ENCODE measurements around the gene ZFPM1.

DNA sequence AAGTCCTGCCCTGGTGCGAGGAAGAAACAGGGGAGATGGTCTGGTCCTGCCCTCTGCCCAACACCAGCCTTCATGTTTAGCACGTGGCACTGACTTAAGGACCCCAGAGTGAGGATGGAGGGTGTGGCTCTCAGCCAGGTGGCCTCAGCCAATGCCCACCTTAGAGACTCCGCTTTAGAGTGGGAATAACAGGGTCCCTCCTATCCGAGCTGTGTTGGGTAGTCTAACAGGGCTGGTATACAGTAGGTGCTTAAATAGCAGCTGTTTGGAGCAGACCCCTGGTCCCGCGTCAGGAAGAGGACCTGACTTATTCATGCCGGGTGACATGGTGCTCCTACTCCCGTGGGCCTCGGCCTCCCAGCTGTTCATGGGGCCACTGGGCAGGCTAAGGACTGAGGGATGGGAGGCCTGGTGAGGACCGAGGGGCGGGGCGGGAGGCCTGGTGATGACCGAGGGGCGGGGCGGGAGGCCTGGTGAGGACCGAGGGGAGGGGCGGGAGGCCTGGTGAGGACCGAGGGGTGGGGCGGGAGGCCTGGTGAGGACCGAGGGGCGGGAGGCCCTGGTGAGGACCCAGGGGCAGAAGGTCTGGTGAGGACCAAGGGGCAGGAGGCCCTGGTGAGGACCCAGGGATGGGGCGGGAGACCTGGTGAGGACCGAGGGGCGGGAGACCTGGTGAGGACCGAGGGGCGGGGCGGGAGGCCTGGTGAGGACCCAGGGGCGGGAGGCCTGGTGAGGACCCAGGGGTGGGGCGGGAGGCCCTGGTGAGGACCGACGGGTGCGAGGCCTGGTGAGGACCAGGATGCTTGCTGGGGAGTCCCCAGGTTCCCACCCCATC lies 7.6 kb downstream of the ZFPM1 start:
- TF ChIP-seq, protein P1, sequence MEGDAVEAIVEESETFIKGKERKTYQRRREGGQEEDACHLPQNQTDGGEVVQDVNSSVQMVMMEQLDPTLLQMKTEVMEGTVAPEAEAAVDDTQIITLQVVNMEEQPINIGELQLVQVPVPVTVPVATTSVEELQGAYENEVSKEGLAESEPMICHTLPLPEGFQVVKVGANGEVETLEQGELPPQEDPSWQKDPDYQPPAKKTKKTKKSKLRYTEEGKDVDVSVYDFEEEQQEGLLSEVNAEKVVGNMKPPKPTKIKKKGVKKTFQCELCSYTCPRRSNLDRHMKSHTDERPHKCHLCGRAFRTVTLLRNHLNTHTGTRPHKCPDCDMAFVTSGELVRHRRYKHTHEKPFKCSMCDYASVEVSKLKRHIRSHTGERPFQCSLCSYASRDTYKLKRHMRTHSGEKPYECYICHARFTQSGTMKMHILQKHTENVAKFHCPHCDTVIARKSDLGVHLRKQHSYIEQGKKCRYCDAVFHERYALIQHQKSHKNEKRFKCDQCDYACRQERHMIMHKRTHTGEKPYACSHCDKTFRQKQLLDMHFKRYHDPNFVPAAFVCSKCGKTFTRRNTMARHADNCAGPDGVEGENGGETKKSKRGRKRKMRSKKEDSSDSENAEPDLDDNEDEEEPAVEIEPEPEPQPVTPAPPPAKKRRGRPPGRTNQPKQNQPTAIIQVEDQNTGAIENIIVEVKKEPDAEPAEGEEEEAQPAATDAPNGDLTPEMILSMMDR (IDR thresholded peaks at IDR 0.05): no peak
- TF ChIP-seq POLR2A (IDR thresholded peaks at IDR 0.05) (no peak), POLR2AphosphoS5 (IDR thresholded peaks at IDR 0.05; ENCODE audit: insufficient read depth in 1 of 2, low read depth in 1 of 2) (no peak)
